ENCODE results near the gene ZNF611.
"Not testable (repeated sequence)": the region's sequence is repeated elsewhere in the genome, so short reads cannot be mapped to it uniquely, and the experiment has no call there.

DNA sequence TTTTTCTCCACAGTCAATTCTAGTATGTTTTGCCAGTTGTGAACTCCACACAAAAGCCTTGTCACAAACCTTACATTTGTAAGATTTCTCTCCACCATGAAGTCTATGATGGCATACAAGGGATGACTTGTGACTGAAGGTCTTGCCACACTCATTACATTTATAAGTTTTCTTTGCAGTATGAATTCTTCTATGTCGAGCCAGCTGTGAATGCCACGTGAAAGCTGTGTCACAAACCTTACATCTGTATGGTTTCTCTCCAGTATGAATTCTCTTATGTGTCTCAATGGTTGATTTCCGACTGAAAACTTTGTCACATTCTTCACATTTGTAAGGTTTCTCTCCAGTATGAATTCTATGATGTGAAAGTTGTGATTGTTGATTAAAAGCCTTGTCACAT is 29.2 kb downstream of the ZNF611 start:
- TF ChIP-seq EZH2 (optimal IDR thresholded peaks at IDR 0.05; ENCODE audit: low read depth, low read length); CTCF (IDR thresholded peaks at IDR 0.05; ENCODE audit: low read length): not testable (repeated sequence)
